IPS DF 6.9 (cell line): ENCODE results near the gene CR1.

Source experiments
- DNase-seq: peaks from one replicate; pipeline ENCODE4 v3.0.0-alpha.2; 2013; ENCODE audit warnings: low read depth, low spot score
- H3K27ac ChIP-seq: one replicate; pipeline ENCODE4 v1.5.1; 2013; ENCODE audit warnings: low read length, control low read depth
- H3K27me3 ChIP-seq: 2 replicates; pipeline ENCODE4 v1.6.1; 2013; ENCODE audit warnings: mild to moderate bottlenecking, low read length; ENCODE audit not compliant: control insufficient read depth, insufficient read depth
- H3K36me3 ChIP-seq: 2 replicates; pipeline ENCODE4 v1.6.1; 2013; ENCODE audit warnings: low read length; ENCODE audit not compliant: control insufficient read depth, insufficient read depth
- H3K4me1 ChIP-seq: 2 replicates; pipeline ENCODE4 v1.6.1; 2013; ENCODE audit warnings: low read length; ENCODE audit not compliant: control insufficient read depth, insufficient read depth
- H3K4me3 ChIP-seq: 2 replicates; pipeline ENCODE4 v1.5.1; 2013; ENCODE audit warnings: mild to moderate bottlenecking, low read length
- H3K9me3 ChIP-seq: 2 replicates; pipeline ENCODE4 v1.6.1; 2013; ENCODE audit warnings: low read length, inconsistent platforms; ENCODE audit not compliant: control insufficient read depth, insufficient read depth
- WGBS: extraction: QIAGEN DNeasy Blood & Tissue Kit; methylation state at CpG from one replicate; pipeline ENCODE4 v1.1.7; 2013; ENCODE audit warnings: mixed read lengths, missing lambda C conversion rate; ENCODE audit not compliant: insufficient read length, insufficient coverage; 5-methylcytosine and 5-hydroxymethylcytosine counted together

Gene CR1

GRCh38 chr1:207495801-207496792 lies at the start of gene CR1:
Gene CR1, plus strand, starts transcription at chr1:207496157. Its CDS starts 111 bp downstream, at chr1:207496268.
- Histone ChIP-seq H3K27ac (no peak within 1 kb of the TSS), H3K9me3 (no peaks in the 10 kb centered on the region), H3K27me3 (peaks cover 6% of the 10 kb centered on the region; the same call in 1 of the 2 replicates), H3K4me3 (peak within 1 kb of the TSS; percentile 44; the same call in 1 of the 2 replicates), H3K36me3 (no peaks in the 10 kb centered on the region), H3K4me1 (peaks cover 3% of the 10 kb centered on the region; the same call in 1 of the 2 replicates)
- no peak for DNase-seq
- WGBS: no CpG with 5 or more reads among the region's 68 CpGs

- no CpG with 5 or more reads among the region's 1 CpG for WGBS
- Histone ChIP-seq H3K27me3 (peaks cover 8% of the 10 kb centered on the region; the same call in 1 of the 2 replicates), H3K27ac (no peak overlapping the region), H3K4me3 (no peak overlapping the region; the same call in 1 of the 2 replicates), H3K4me1 (no peaks in the 10 kb centered on the region), H3K36me3 (no peaks in the 10 kb centered on the region), H3K9me3 (no peaks in the 10 kb centered on the region)
- DNase-seq: no peak
Measured at GRCh38 chr1:207453710-207454045, 42.3 kb upstream of the CR1 start.

- no peak within 1 kb of the TSS for H3K27ac ChIP-seq
- H3K4me1 ChIP-seq: no peaks in the 10 kb centered on the region
- no peaks in the 10 kb centered on the region for H3K36me3 ChIP-seq
- DNase-seq: peak; percentile 48
- WGBS: no CpG with 5 or more reads among the region's 75 CpGs
- no peaks in the 10 kb centered on the region for H3K9me3 ChIP-seq
- H3K4me3 ChIP-seq: peak within 1 kb of the TSS; percentile 55
- peaks cover 8% of the 10 kb centered on the region; the same call in 1 of the 2 replicates for H3K27me3 ChIP-seq
Measured at GRCh38 chr1:207454046-207454964, 41.7 kb upstream of the CR1 start, which contains the start of gene CR2. Gene CR2, plus strand, starts transcription at chr1:207454328. Its CDS starts 91 bp downstream, at chr1:207454419.

- no peaks in the 10 kb centered on the region for H3K9me3 ChIP-seq
- H3K4me1 ChIP-seq: no peaks in the 10 kb centered on the region
- no peak overlapping the region for H3K4me3 ChIP-seq
- DNase-seq: no peak
- peaks cover 8% of the 10 kb centered on the region; the same call in 1 of the 2 replicates for H3K27me3 ChIP-seq
- no CpG with 5 or more reads among the region's 6 CpGs for WGBS
- H3K27ac ChIP-seq: no peak overlapping the region
- H3K36me3 ChIP-seq: no peaks in the 10 kb centered on the region
Measured at GRCh38 chr1:207455183-207455754, 40.7 kb upstream of the CR1 start.

GRCh38 chr1:207458414-207458813 lies 37.5 kb upstream of the CR1 start:
- Histone ChIP-seq H3K4me3 (no peak overlapping the region), H3K9me3 (no peaks in the 10 kb centered on the region), H3K27me3 (peaks cover 8% of the 10 kb centered on the region; the same call in 1 of the 2 replicates), H3K4me1 (no peaks in the 10 kb centered on the region), H3K36me3 (no peaks in the 10 kb centered on the region), H3K27ac (no peak overlapping the region)
- WGBS: no CpG with 5 or more reads among the region's 1 CpG
- no peak for DNase-seq

GRCh38 chr1:207459008-207459407 lies 36.9 kb upstream of the CR1 start:
- DNase-seq: no peak
- no peak overlapping the region for H3K27ac ChIP-seq
- no peaks in the 10 kb centered on the region for H3K36me3 ChIP-seq
- peaks cover 8% of the 10 kb centered on the region; the same call in 1 of the 2 replicates for H3K27me3 ChIP-seq
- no peaks in the 10 kb centered on the region for H3K9me3 ChIP-seq
- no CpG with 5 or more reads among the region's 2 CpGs for WGBS
- H3K4me1 ChIP-seq: no peaks in the 10 kb centered on the region
- H3K4me3 ChIP-seq: no peak overlapping the region

- Histone ChIP-seq H3K4me1 (no peaks in the 10 kb centered on the region), H3K4me3 (no peak overlapping the region), H3K27me3 (no peaks in the 10 kb centered on the region), H3K9me3 (no peaks in the 10 kb centered on the region), H3K27ac (no peak overlapping the region), H3K36me3 (no peaks in the 10 kb centered on the region)
- WGBS: no CpG with 5 or more reads among the region's 1 CpG
- no peak for DNase-seq
Measured at GRCh38 chr1:207461649-207462048, 34.3 kb upstream of the CR1 start.

GRCh38 chr1:207462535-207462934 lies 33.4 kb upstream of the CR1 start:
- no peaks in the 10 kb centered on the region for H3K27me3 ChIP-seq
- no peaks in the 10 kb centered on the region for H3K36me3 ChIP-seq
- H3K4me3 ChIP-seq: no peak overlapping the region
- no peak for DNase-seq
- no peaks in the 10 kb centered on the region for H3K4me1 ChIP-seq
- H3K27ac ChIP-seq: no peak overlapping the region
- H3K9me3 ChIP-seq: no peaks in the 10 kb centered on the region

GRCh38 chr1:207463021-207463420 lies 32.9 kb upstream of the CR1 start:
- H3K4me3 ChIP-seq: no peak overlapping the region
- H3K4me1 ChIP-seq: no peaks in the 10 kb centered on the region
- no peak for DNase-seq
- H3K36me3 ChIP-seq: no peaks in the 10 kb centered on the region
- H3K27me3 ChIP-seq: no peaks in the 10 kb centered on the region
- H3K27ac ChIP-seq: no peak overlapping the region
- H3K9me3 ChIP-seq: no peaks in the 10 kb centered on the region

- DNase-seq: no peak
- Histone ChIP-seq H3K27me3 (no peaks in the 10 kb centered on the region), H3K4me1 (no peaks in the 10 kb centered on the region), H3K4me3 (no peak overlapping the region), H3K9me3 (no peaks in the 10 kb centered on the region), H3K36me3 (no peaks in the 10 kb centered on the region), H3K27ac (no peak overlapping the region)
- no CpG with 5 or more reads among the region's 3 CpGs for WGBS
Measured at GRCh38 chr1:207463571-207463970, 32.4 kb upstream of the CR1 start.
